HPDE6-E6E7 (cell line): ENCODE data around the gene DLG2.
"Not testable (repeated sequence)": the region's sequence is repeated elsewhere in the genome, so short reads cannot be mapped to it uniquely, and the experiment has no call there.

Experiments used
- DNase-seq: peaks from one replicate; pipeline ENCODE4 v3.0.0; 2011; ENCODE audit warnings: missing footprints; ENCODE audit errors: extremely low spot score

The DLG2 gene

GRCh38 chr11:83471831-83472727, 2155.1 kb downstream of the DLG2 start:
- DNase-seq, result no peak

DNA sequence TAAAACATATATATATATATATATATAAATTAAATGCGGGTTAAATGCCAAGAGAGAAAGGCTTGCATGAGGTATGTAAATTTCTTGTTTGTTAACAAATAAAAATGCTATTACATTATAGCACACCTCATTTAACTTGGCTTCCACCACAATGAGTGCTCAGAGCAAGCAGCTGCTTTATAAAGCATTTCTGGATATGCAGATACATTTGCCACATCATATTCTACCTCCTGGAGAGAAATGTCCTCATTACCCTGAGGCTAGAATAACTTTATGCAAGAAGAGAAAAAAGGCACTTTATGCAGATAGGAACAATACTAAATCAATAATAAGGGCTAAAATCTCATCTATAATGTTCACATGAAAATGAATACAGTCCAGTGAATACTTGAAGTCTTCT, 2159.3 kb downstream of the DLG2 start:
- DNase-seq, result no peak

- no peak for DNase-seq
Measured at GRCh38 chr11:83464160-83464944, 2162.8 kb downstream of the DLG2 start.

DNA sequence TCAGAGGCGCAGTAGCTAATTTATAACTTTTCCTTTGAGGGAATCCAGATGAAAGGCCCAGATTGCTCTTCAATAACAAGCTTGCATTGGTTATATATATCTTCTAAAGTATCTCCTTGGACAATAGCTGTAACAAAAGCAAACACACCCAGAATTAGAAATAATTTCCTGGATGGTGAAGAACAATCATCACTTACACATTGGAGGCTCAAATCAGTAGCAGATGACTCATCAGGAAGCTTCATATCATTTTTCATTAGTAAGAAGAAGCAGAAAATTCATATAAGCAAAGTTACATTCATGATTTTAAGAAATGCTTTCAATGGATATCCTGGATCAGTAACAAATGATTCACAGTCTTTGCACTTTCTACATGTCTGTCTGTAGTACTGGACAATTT, 2167.3 kb downstream of the DLG2 start:
- no peak for DNase-seq

- no peak for DNase-seq
Measured at GRCh38 chr11:83456566-83456965, 2170.6 kb downstream of the DLG2 start.

GRCh38 chr11:83456075-83456474, 2171.1 kb downstream of the DLG2 start:
- DNase-seq, result no peak

- DNase-seq, result no peak
Measured at GRCh38 chr11:83455356-83455755, 2171.8 kb downstream of the DLG2 start.

- no peak for DNase-seq
Measured at GRCh38 chr11:83454674-83455073, 2172.5 kb downstream of the DLG2 start.

- DNase-seq, result no peak
Measured at GRCh38 chr11:83449338-83449913, 2177.7 kb downstream of the DLG2 start.

GRCh38 chr11:83448686-83449085, 2178.5 kb downstream of the DLG2 start:
- no peak for DNase-seq

- not testable (repeated sequence) for DNase-seq
Measured at GRCh38 chr11:83443880-83444279, 2183.3 kb downstream of the DLG2 start.

- DNase-seq, result no peak
Measured at GRCh38 chr11:83441601-83442000, 2185.5 kb downstream of the DLG2 start.

DNA sequence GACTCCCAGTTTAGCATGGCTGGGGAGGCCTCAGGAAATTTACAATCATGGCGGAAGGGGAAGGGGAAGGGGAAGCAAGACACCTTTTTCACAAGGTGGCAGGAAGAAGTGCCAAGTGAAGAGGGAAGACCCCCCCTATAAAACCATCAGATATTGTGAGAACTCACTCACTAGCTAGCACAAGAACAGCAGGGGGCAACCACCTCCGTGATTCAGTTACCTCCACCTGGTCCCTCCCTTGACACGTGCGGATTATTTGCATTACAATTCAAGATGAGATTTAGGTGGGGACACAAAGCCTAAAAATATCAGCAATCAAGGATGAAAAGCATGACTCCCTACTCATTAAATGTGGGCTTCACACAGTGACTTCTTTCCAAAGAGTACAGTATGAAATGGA, 2186.0 kb downstream of the DLG2 start:
- DNase-seq, result no peak

DNA sequence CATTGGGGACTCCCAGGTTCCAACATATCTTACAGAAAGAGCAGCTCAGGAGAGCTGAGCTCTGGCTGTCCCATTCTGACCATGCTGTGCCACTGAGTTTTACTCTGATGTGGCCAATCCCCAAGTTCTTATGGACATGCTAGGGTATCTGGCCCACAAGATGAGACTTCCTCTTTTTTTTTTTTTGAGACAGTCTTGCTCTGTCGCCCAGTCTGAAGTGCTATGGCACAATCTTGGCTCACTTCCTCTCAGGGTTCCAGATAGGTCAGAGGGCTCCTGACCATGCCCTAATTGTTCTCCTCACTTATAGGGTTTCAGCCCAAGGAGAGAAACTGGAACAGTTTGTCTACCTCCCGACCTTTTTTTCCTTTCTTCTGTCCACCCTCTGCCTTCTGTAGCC, 2188.7 kb downstream of the DLG2 start:
- no peak for DNase-seq

DNA sequence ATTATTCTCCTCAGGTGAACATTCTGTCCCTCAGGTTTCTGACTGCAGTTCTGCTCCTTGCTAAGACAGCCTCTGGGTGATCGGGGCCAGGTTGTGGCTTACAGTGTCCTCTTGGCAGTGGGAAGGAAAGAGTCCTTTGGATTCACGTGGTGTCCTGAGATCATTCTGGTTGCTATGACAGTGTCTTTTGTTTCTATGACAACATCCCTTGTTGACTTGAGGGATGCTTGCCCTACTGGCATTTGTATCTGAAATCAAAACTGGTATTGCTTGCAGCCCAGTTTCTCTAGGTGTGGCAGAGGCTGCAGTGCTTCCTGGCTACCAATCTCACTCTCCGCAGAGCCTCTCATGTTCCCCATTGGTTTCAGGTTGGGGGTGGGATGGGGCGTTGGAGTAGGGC, 2189.2 kb downstream of the DLG2 start:
- no peak for DNase-seq

DNA sequence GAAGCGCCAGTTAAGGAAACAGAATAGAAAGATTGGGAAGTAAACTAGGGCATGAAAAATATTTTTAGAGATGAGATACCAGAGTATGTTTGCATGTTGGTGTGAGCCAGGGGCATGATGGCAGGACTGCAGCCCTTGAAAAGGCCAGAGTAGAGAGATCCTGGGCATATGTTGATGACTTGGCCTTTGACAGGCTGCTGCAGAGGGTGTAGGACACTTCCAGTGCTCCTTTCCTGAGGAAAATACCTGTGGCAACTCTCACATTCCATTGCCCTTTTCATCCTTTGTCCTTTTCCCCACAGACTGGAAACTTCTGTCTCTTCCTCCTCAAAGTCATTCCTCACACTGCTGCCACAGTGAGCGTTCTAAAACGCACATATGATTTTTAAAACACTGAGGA, 2190.3 kb downstream of the DLG2 start:
- no peak for DNase-seq

DNA sequence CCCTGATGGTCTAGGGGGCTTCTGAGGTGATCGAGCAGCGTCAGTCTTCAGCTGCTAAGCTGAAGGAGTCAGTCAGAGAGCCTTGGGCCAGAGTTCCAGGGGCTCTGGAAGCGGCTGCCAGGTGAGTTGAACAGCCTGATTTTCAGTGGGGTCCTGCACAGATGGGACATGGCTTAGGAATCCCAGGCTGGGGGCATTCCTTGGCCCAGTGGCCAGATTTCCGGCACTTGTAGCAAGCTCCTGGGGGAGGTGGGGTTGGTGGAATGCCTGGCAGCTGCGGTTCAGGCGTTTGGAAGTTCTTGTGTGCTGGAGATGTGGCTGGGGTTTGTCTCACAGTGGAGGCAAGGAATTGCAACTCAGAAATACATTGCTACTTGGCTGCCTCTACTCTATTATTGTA, 2192.3 kb downstream of the DLG2 start:
- DNase-seq, result not testable (repeated sequence)

- DNase-seq, result no peak
Measured at GRCh38 chr11:83427943-83428342, 2199.2 kb downstream of the DLG2 start.

GRCh38 chr11:83427501-83427900, 2199.6 kb downstream of the DLG2 start:
- no peak for DNase-seq

- DNase-seq, result no peak
Measured at GRCh38 chr11:83425137-83425466, 2202.0 kb downstream of the DLG2 start.

DNA sequence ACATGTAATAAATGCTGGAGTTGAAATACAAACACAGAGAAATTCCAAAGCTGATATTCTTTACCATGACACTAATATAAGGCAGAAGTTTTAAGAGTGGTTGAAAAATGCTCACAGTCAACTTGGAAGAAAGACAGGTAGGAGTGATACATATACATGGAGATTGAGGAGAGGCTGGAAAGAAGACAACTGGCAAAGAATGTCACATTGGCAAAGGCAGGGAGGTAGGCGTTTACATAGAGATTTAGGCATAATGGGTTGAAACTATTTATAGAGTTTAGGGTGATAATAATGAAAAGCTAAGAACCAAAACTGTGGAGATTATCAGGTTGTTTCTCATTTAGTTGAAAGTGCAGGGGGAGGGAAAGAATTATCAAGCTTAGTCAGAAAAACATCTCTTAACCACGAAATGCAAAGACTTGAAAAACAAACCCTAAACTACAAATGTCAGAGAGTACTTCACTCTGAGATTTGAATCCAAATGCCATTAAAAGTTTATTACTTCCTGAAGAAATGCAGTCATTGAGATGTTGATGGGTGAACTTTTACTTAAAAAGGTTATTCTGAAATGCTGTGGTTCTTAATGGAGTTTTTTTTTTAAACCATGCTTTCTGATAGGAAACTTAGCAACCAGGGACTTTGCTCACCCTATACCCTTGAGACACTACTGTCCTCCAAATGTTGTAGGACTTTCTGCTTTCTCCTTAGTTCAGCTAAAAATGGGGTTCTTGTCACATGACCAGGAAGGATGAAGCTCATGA, 2202.6 kb downstream of the DLG2 start:
- no peak for DNase-seq

GRCh38 chr11:83422641-83423040, 2204.5 kb downstream of the DLG2 start:
- DNase-seq, result not testable (repeated sequence)
